Measurements from ENCODE around the gene TGFA. TPM values are rescaled to one million over a fixed set of nuclear protein-coding genes. Genes with fewer than 3 reads are reported as not detected.

Gene TGFA
- total RNA-seq, 1 experiment from 2014 or later: 50.1 TPM

DNA sequence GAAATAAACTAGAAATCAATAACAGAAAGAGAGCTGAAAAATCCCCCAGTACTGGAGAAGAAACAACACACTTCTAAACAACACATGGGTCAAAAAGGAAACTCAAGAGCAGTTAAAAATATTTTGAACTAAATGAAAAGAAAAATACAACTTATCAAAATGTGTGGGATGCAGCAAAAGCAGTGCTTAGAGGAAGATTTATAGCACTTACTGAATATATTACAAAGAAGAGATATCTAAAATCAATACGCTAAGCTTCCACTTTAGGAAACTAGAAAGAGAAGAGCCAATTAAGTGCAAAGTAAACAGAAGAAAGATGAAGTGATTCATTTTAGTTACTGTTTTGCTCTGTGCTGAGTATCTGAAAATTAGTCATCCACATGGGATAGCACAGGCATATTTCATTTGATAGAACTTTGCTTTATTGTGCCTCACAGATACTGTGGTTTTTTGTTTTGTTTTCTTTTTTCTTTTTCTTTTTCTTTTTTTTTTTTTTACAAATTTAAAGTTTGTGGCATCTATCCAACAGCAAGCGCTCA lies 17.0 kb downstream of the TGFA start:
- no peak for ATAC-seq
- Histone ChIP-seq H3K27me3 (ENCODE audit: insufficient read depth, low read length) (no peaks in the 10 kb centered on the region), H3K27ac (ENCODE audit: low read depth, low read length) (no peak overlapping the region), H3K4me3 (replicated peaks in 1 of 2; ENCODE audit: low read depth in 1 of 2, low read length in 2 of 2) (no peak overlapping the region), H3K79me2 (ENCODE audit: insufficient read depth, low read length) (peaks cover 92% of the 10 kb centered on the region), H3K9me3 (ENCODE audit: control insufficient read depth in 1 of 2, insufficient read depth in 1 of 2, low read depth in 1 of 2, low read length in 2 of 2) (peaks cover 0 to 11% of the 10 kb centered on the region in 2 experiments; a peak in 2 of 4 replicates), H4K20me1 (ENCODE audit: insufficient read depth) (no peaks in the 10 kb centered on the region), H2AFZ (ENCODE audit: low read depth, low read length, poor library complexity, severe bottlenecking) (no peak overlapping the region), H3K9ac (ENCODE audit: low read length) (no peak overlapping the region), H3K4me1 (ENCODE audit: control insufficient read depth in 1 of 2, insufficient read depth in 2 of 2, low read length in 2 of 2) (peaks cover 11 to 51% of the 10 kb centered on the region in 2 experiments), H3K9me2 (ENCODE audit: insufficient read depth) (no peaks in the 10 kb centered on the region), H3K4me2 (ENCODE audit: low read length) (no peak overlapping the region), H3K36me3 (ENCODE audit: control insufficient read depth in 1 of 2, insufficient read depth in 2 of 2, low read length in 2 of 2) (0 out of 4 replicates have a peak, but pooled peaks cover 0 to 4% of the 10 kb centered on the region in 2 experiments)
- intact Hi-C loops (cut with micrococcal nuclease): no loop called here
- POLR2A ChIA-PET: no interaction called here
- TF ChIP-seq SRF (IDR thresholded peaks at IDR 0.05; ENCODE audit: low read depth): no peak
- TF ChIP-seq, protein P1, sequence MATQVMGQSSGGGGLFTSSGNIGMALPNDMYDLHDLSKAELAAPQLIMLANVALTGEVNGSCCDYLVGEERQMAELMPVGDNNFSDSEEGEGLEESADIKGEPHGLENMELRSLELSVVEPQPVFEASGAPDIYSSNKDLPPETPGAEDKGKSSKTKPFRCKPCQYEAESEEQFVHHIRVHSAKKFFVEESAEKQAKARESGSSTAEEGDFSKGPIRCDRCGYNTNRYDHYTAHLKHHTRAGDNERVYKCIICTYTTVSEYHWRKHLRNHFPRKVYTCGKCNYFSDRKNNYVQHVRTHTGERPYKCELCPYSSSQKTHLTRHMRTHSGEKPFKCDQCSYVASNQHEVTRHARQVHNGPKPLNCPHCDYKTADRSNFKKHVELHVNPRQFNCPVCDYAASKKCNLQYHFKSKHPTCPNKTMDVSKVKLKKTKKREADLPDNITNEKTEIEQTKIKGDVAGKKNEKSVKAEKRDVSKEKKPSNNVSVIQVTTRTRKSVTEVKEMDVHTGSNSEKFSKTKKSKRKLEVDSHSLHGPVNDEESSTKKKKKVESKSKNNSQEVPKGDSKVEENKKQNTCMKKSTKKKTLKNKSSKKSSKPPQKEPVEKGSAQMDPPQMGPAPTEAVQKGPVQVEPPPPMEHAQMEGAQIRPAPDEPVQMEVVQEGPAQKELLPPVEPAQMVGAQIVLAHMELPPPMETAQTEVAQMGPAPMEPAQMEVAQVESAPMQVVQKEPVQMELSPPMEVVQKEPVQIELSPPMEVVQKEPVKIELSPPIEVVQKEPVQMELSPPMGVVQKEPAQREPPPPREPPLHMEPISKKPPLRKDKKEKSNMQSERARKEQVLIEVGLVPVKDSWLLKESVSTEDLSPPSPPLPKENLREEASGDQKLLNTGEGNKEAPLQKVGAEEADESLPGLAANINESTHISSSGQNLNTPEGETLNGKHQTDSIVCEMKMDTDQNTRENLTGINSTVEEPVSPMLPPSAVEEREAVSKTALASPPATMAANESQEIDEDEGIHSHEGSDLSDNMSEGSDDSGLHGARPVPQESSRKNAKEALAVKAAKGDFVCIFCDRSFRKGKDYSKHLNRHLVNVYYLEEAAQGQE (IDR thresholded peaks at IDR 0.05; ENCODE audit: low read depth): no peak
- TF ChIP-seq POLR2AphosphoS5 (IDR thresholded peaks at IDR 0.05; ENCODE audit: low read depth, low read length): no peak
- no peak for TF ChIP-seq EZH2phosphoT487 (IDR thresholded peaks at IDR 0.05; ENCODE audit: borderline replicate concordance)
- no peak for TF ChIP-seq TCF7L2 (IDR thresholded peaks at IDR 0.05; ENCODE audit: borderline replicate concordance, extremely low read depth, insufficient read depth, insufficient read length)
- TF ChIP-seq SIN3A (IDR thresholded peaks at IDR 0.05; ENCODE audit: low read depth): no peak
- no peak for TF ChIP-seq EGR1 (IDR thresholded peaks at IDR 0.05; ENCODE audit: low read depth)
- no peak for TF ChIP-seq ATF3 (IDR thresholded peaks at IDR 0.05)
- no peak for TF ChIP-seq ZFX (IDR thresholded peaks at IDR 0.05)
- TF ChIP-seq JUND (IDR thresholded peaks at IDR 0.05): no peak
- no peak for TF ChIP-seq FOSL1 (IDR thresholded peaks at IDR 0.05; ENCODE audit: low read depth)
- TF ChIP-seq, protein P2, sequence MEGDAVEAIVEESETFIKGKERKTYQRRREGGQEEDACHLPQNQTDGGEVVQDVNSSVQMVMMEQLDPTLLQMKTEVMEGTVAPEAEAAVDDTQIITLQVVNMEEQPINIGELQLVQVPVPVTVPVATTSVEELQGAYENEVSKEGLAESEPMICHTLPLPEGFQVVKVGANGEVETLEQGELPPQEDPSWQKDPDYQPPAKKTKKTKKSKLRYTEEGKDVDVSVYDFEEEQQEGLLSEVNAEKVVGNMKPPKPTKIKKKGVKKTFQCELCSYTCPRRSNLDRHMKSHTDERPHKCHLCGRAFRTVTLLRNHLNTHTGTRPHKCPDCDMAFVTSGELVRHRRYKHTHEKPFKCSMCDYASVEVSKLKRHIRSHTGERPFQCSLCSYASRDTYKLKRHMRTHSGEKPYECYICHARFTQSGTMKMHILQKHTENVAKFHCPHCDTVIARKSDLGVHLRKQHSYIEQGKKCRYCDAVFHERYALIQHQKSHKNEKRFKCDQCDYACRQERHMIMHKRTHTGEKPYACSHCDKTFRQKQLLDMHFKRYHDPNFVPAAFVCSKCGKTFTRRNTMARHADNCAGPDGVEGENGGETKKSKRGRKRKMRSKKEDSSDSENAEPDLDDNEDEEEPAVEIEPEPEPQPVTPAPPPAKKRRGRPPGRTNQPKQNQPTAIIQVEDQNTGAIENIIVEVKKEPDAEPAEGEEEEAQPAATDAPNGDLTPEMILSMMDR (IDR thresholded peaks at IDR 0.05 in 2 of 3, conservative IDR thresholded peaks at IDR 0.05 in 1 of 3; ENCODE audit: borderline replicate concordance in 1 of 3, insufficient read depth in 1 of 3, low read depth in 2 of 3, low read length in 2 of 3): no peak
- RAD21 ChIA-PET (ENCODE audit: low non-redundant PET in 1 of 2, low total read pairs in 2 of 2, uncharacterized antibody in 2 of 2, unreplicated experiment in 2 of 2): no interaction called here
- no peak for DNase-seq (ENCODE audit: low read depth, low spot score)
- BruUV-seq (replicated peaks): no TSS peak
- CTCF ChIA-PET: no interaction called here

Measured in HCT116 (cell line).